Thymus (tissue), 11 donors: Measurements from ENCODE around the gene SLBP. TPM values are rescaled to one million over a fixed set of nuclear protein-coding genes. Genes with fewer than 3 reads are reported as not detected.
"Not testable (repeated sequence)": the region's sequence is repeated elsewhere in the genome, so short reads cannot be mapped to it uniquely, and the experiment has no call there.

ENCODE experiments used
- DNase-seq, 9 donors: peaks; one replicate each; pipeline ENCODE4 v3.0.0-alpha.2; 2013; ENCODE audit warnings: low spot score in 9 of 9, low read depth in 6 of 9, missing footprints in 1 of 9
- H3K27ac ChIP-seq, 2 donors: one replicate each; pipeline ENCODE4 v1.5.1; 2013; ENCODE audit warnings: control low read depth in 1 of 2, low read depth in 1 of 2, low read length in 1 of 2, mild to moderate bottlenecking in 1 of 2, moderate library complexity in 1 of 2
- H3K27me3 ChIP-seq, 2 donors: one replicate each; pipeline ENCODE4 v1.5.1; 2013; ENCODE audit warnings: low read length in 1 of 2; ENCODE audit not compliant: control insufficient read depth in 2 of 2, insufficient read depth in 1 of 2
- H3K36me3 ChIP-seq, 2 donors: one replicate each; pipeline ENCODE4 v1.5.1; 2013; ENCODE audit warnings: low read length in 1 of 2, mild to moderate bottlenecking in 1 of 2, moderate library complexity in 1 of 2; ENCODE audit not compliant: control insufficient read depth in 2 of 2, insufficient read depth in 2 of 2
- H3K4me1 ChIP-seq, 2 donors: one replicate each; pipeline ENCODE4 v1.5.1; 2013; ENCODE audit warnings: low read length in 2 of 2; ENCODE audit not compliant: control insufficient read depth in 2 of 2, insufficient read depth in 2 of 2
- H3K4me3 ChIP-seq, 2 donors: one replicate each; pipeline ENCODE4 v1.5.1; 2013; ENCODE audit warnings: low read length in 2 of 2, control low read depth in 1 of 2, mild to moderate bottlenecking in 1 of 2
- H3K9me3 ChIP-seq, 2 donors: one replicate each; pipeline ENCODE4 v1.5.1; 2013; ENCODE audit warnings: low read length in 1 of 2, mild to moderate bottlenecking in 1 of 2; ENCODE audit not compliant: control insufficient read depth in 2 of 2, insufficient read depth in 1 of 2
- WGBS: extraction: QIAGEN DNeasy Blood & Tissue Kit; methylation state at CpG from one replicate; pipeline ENCODE4 v1.1.7; 2013; 5-methylcytosine and 5-hydroxymethylcytosine counted together
- polyA plus RNA-seq: library from polyadenylated mRNA; stranded (reverse); fragments of 200-250 nt; gene quantifications from one replicate; pipeline ENCODE4 v1.2.3, GENCODE V29; 2013
- total RNA-seq: library from RNA; stranded (reverse); fragments of 120-200 nt; gene quantifications from one replicate; pipeline ENCODE4 v1.2.4, GENCODE V29; 2013
- donor health status: healthy.

Gene SLBP
- total and polyA plus RNA-seq, 2 donors: 53.1 to 96.2 TPM

- Histone ChIP-seq H3K27me3 (peaks cover 0 to 2% of the 10 kb centered on the region in 2 donors), H3K27ac (no peak overlapping the region), H3K9me3 (no peaks in the 10 kb centered on the region), H3K36me3 (no peaks in the 10 kb centered on the region), H3K4me3 (no peak overlapping the region), H3K4me1 (no peaks in the 10 kb centered on the region)
- 78% methylated on average over 25 of the region's 25 CpGs for WGBS
- DNase-seq: no peak
These were observed 35.3 kb downstream of the SLBP start for GRCh38 chr4:1676605-1677525.

GRCh38 chr4:1675802-1676137, 36.3 kb downstream of the SLBP start:
- no peak overlapping the region for H3K27ac ChIP-seq

GRCh38 chr4:1675136-1675801, 36.9 kb downstream of the SLBP start:
- Histone ChIP-seq H3K4me1 (no peaks in the 10 kb centered on the region), H3K9me3 (no peaks in the 10 kb centered on the region), H3K27me3 (peaks cover 0 to 2% of the 10 kb centered on the region in 2 donors), H3K36me3 (no peaks in the 10 kb centered on the region), H3K4me3 (no peak overlapping the region), H3K27ac (no peak overlapping the region)
- no peak for DNase-seq
- WGBS: 92% methylated on average over 19 of the region's 19 CpGs

More at GRCh38 chr4:1675802-1676137, 36.3 kb downstream of the SLBP start:
- no peaks in the 10 kb centered on the region for H3K4me1 ChIP-seq
- H3K36me3 ChIP-seq: no peaks in the 10 kb centered on the region
- no peaks in the 10 kb centered on the region for H3K9me3 ChIP-seq
- 94% methylated on average over 10 of the region's 10 CpGs for WGBS
- H3K27me3 ChIP-seq: peaks cover 0 to 2% of the 10 kb centered on the region in 2 donors
- H3K4me3 ChIP-seq: no peak overlapping the region
- DNase-seq: no peak

- H3K4me1 ChIP-seq: no peaks in the 10 kb centered on the region
- WGBS: 89% methylated on average over 9 of the region's 9 CpGs
- no peaks in the 10 kb centered on the region for H3K36me3 ChIP-seq
- H3K4me3 ChIP-seq: no peak overlapping the region
- H3K9me3 ChIP-seq: no peaks in the 10 kb centered on the region
- DNase-seq: no peak
- peaks cover 0 to 2% of the 10 kb centered on the region in 2 donors for H3K27me3 ChIP-seq
- no peak overlapping the region for H3K27ac ChIP-seq
These were observed 37.4 kb downstream of the SLBP start for GRCh38 chr4:1674682-1675081.

GRCh38 chr4:1673671-1674070, 38.4 kb downstream of the SLBP start:
- no peak for DNase-seq
- no peaks in the 10 kb centered on the region for H3K4me1 ChIP-seq
- H3K4me3 ChIP-seq: no peak overlapping the region
- no peaks in the 10 kb centered on the region for H3K9me3 ChIP-seq
- H3K36me3 ChIP-seq: no peaks in the 10 kb centered on the region
- H3K27me3 ChIP-seq: peaks cover 0 to 2% of the 10 kb centered on the region in 2 donors
- H3K27ac ChIP-seq: no peak overlapping the region
- WGBS: 96% methylated on average over 20 of the region's 20 CpGs

- WGBS: 93% methylated on average over 20 of the region's 20 CpGs
- H3K27me3 ChIP-seq: not testable (repeated sequence)
These were observed 41.1 kb downstream of the SLBP start for GRCh38 chr4:1671011-1671410.

GRCh38 chr4:1670279-1670678, 41.8 kb downstream of the SLBP start:
- Histone ChIP-seq H3K9me3 (peaks cover 0 to 4% of the 10 kb centered on the region in 2 donors), H3K27ac (no peak overlapping the region), H3K36me3 (no peaks in the 10 kb centered on the region), H3K27me3 (no peaks in the 10 kb centered on the region), H3K4me1 (no peaks in the 10 kb centered on the region), H3K4me3 (no peak overlapping the region)
- WGBS: 97% methylated on average over 11 of the region's 11 CpGs
- DNase-seq: no peak

More at GRCh38 chr4:1671011-1671410, 41.1 kb downstream of the SLBP start:
- H3K27ac ChIP-seq, H3K36me3 ChIP-seq, H3K4me1 ChIP-seq, DNase-seq, H3K9me3 ChIP-seq, H3K4me3 ChIP-seq: not testable (repeated sequence)

- Histone ChIP-seq H3K4me3 (no peak overlapping the region), H3K9me3 (peaks cover 0 to 4% of the 10 kb centered on the region in 2 donors), H3K27me3 (no peaks in the 10 kb centered on the region), H3K36me3 (no peaks in the 10 kb centered on the region), H3K4me1 (no peaks in the 10 kb centered on the region), H3K27ac (no peak overlapping the region)
- DNase-seq: no peak
- 96% methylated on average over 21 of the region's 21 CpGs for WGBS
These were observed 42.3 kb downstream of the SLBP start for GRCh38 chr4:1669850-1670249.

GRCh38 chr4:1669270-1669669, 42.8 kb downstream of the SLBP start:
- H3K27ac ChIP-seq: no peak overlapping the region
- H3K27me3 ChIP-seq: no peaks in the 10 kb centered on the region
- H3K9me3 ChIP-seq: peaks cover 0 to 4% of the 10 kb centered on the region in 2 donors
- H3K4me3 ChIP-seq: no peak overlapping the region
- 94% methylated on average over 12 of the region's 12 CpGs for WGBS
- no peaks in the 10 kb centered on the region for H3K4me1 ChIP-seq
- no peaks in the 10 kb centered on the region for H3K36me3 ChIP-seq
- no peak for DNase-seq
